ENCODE measurements around the gene RNF13.

DNA sequence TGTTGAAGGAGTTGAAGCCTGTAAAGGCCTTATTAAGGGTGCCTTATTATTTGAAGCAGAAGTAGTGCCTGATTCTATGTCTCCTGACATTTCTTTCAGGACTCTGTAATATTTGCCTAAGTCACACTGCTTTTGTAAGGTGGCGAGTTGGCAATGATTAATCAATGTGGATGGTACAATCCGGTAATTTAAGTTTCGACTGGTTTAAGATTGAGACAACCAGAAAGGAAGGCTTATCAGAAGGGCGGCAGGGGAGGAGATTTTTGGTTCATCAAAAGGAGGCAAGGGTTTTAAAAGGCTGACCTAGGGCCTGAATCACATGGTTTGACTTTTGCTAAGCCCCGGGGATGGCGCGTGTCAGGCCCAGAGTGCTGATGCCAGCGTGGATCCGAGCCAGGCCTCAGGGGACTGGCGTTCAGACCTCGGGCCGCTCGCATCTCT lies 830 bp upstream of the RNF13 start:
- TF ChIP-seq, protein P1, sequence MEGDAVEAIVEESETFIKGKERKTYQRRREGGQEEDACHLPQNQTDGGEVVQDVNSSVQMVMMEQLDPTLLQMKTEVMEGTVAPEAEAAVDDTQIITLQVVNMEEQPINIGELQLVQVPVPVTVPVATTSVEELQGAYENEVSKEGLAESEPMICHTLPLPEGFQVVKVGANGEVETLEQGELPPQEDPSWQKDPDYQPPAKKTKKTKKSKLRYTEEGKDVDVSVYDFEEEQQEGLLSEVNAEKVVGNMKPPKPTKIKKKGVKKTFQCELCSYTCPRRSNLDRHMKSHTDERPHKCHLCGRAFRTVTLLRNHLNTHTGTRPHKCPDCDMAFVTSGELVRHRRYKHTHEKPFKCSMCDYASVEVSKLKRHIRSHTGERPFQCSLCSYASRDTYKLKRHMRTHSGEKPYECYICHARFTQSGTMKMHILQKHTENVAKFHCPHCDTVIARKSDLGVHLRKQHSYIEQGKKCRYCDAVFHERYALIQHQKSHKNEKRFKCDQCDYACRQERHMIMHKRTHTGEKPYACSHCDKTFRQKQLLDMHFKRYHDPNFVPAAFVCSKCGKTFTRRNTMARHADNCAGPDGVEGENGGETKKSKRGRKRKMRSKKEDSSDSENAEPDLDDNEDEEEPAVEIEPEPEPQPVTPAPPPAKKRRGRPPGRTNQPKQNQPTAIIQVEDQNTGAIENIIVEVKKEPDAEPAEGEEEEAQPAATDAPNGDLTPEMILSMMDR (IDR thresholded peaks at IDR 0.05): no peak
- TF ChIP-seq SP1 (CRISPR knock-in tag; conservative IDR thresholded peaks at IDR 0.05): no peak
- TF ChIP-seq MXD4 (CRISPR knock-in tag; IDR thresholded peaks at IDR 0.05; ENCODE audit: borderline replicate concordance): no peak
- TF ChIP-seq ZNF121 (CRISPR knock-in tag; IDR thresholded peaks at IDR 0.05): no peak
- TF ChIP-seq JUN (CRISPR knock-in tag; IDR thresholded peaks at IDR 0.05): no peak
- no peak for TF ChIP-seq TEAD4 (CRISPR knock-in tag; IDR thresholded peaks at IDR 0.05)
- no peak for TF ChIP-seq ZBTB21 (CRISPR knock-in tag; IDR thresholded peaks at IDR 0.05; ENCODE audit: borderline replicate concordance)

All from WTC11 (cell line).